ENCODE data around the gene DMRTC2.
"Not testable (repeated sequence)": the region's sequence is repeated elsewhere in the genome, so short reads cannot be mapped to it uniquely, and the experiment has no call there.

GRCh38 chr19:41875973-41876372 lies 31.1 kb downstream of the DMRTC2 start:
- TF ChIP-seq ATF2 (CRISPR knock-in tag; IDR thresholded peaks at IDR 0.05; ENCODE audit: borderline replicate concordance, low read depth); CTCF (IDR thresholded peaks at IDR 0.05); AFF4 (CRISPR knock-in tag; IDR thresholded peaks at IDR 0.05; ENCODE audit: borderline replicate concordance); ETV6 (CRISPR knock-in tag; IDR thresholded peaks at IDR 0.05); FOXP1 (CRISPR knock-in tag; IDR thresholded peaks at IDR 0.05; ENCODE audit: borderline replicate concordance); MAX (CRISPR knock-in tag; IDR thresholded peaks at IDR 0.05); ZBTB21 (CRISPR knock-in tag; IDR thresholded peaks at IDR 0.05; ENCODE audit: borderline replicate concordance); ZSCAN18 (CRISPR knock-in tag; IDR thresholded peaks at IDR 0.05); NFATC4 (CRISPR knock-in tag; IDR thresholded peaks at IDR 0.05); FOXJ3 (CRISPR knock-in tag; IDR thresholded peaks at IDR 0.05; ENCODE audit: borderline replicate concordance); STAT6 (CRISPR knock-in tag; conservative IDR thresholded peaks at IDR 0.05; ENCODE audit: low read depth); CREM (CRISPR knock-in tag; IDR thresholded peaks at IDR 0.05); ZBTB43 (CRISPR knock-in tag; IDR thresholded peaks at IDR 0.05): not testable (repeated sequence)
